Kidney (tissue), 14 donors: ENCODE data around the gene ZNF222. TPM values are rescaled to one million over a fixed set of nuclear protein-coding genes. Genes with fewer than 3 reads are reported as not detected.

Experiments used
- DNase-seq, 5 donors: peaks; one replicate each; pipeline ENCODE4 v3.0.0-alpha.2; 2013 to 2020
- FAIRE-seq: peaks from 2 replicates; lab custom pipeline; 2012; peaks lifted over from hg19 to GRCh38; lab: Jason Lieb, UNC
- H3K27ac ChIP-seq, 2 donors: one replicate each; pipeline ENCODE4 v1.7.0; 2013; ENCODE audit warnings: low read depth in 2 of 2, low read length in 2 of 2, inconsistent platforms in 1 of 2
- H3K27me3 ChIP-seq: one replicate; pipeline ENCODE4 v1.7.1; 2013; ENCODE audit warnings: low read length, inconsistent platforms; ENCODE audit not compliant: control insufficient read depth, insufficient read depth
- H3K36me3 ChIP-seq, 3 donors: one replicate each; pipeline versions ENCODE4 v1.7.0 to v1.7.1; 2013; ENCODE audit warnings: low read length in 3 of 3, control low read depth in 1 of 3, inconsistent platforms in 1 of 3; ENCODE audit not compliant: insufficient read depth in 3 of 3, control insufficient read depth in 2 of 3
- H3K4me1 ChIP-seq, 3 donors: one replicate each; pipeline versions ENCODE4 v1.7.0 to v1.7.1; 2013; ENCODE audit warnings: low read length in 3 of 3, inconsistent platforms in 1 of 3, low read depth in 1 of 3; ENCODE audit not compliant: control insufficient read depth in 2 of 3, insufficient read depth in 2 of 3
- H3K4me3 ChIP-seq, 3 donors: one replicate each; pipeline versions ENCODE4 v1.7.0 to v1.8.1; 2013; ENCODE audit warnings: low read length in 3 of 3, control low read depth in 1 of 3, inconsistent platforms in 1 of 3
- H3K9ac ChIP-seq, 3 donors: one replicate each; pipeline versions ENCODE4 v1.7.0 to v1.7.1; 2013; ENCODE audit warnings: low read length in 3 of 3, control low read depth in 1 of 3, inconsistent platforms in 1 of 3
- H3K9me3 ChIP-seq, 3 donors: one replicate each; pipeline versions ENCODE4 v1.7.0 to v1.7.1; 2013; ENCODE audit warnings: low read length in 3 of 3, control low read depth in 1 of 3, inconsistent platforms in 1 of 3; ENCODE audit not compliant: control insufficient read depth in 2 of 3, insufficient read depth in 1 of 3
- CTCF ChIP-seq: IDR thresholded peaks from 3 replicates; pipeline ENCODE4 v1.5.1; 2012; ENCODE audit warnings: mild to moderate bottlenecking, moderate library complexity, borderline replicate concordance; ENCODE audit not compliant: insufficient read depth; ENCODE audit errors: extremely low read depth
- intact Hi-C: fragments of 100-400 bp; cut with DNase I; formaldehyde crosslinking; loops from one replicate; pipeline ENCODE4 v1.11.1; 2022
- polyA plus RNA-seq: library from polyadenylated mRNA; stranded (reverse); fragments of 350-450 nt; fragmentation: Illumina TruSeq; extraction: RNeasy Lipid Tissue Mini Kit (QIAGEN cat#74804); gene quantifications from one replicate; pipeline ENCODE4 v1.2.3, GENCODE V29; 2014; ENCODE audit warnings: low read depth, low replicate concordance; ENCODE audit not compliant: insufficient read depth
- total RNA-seq: library from RNA; stranded (reverse); fragmentation: NEBNext Ultra II Directional; extraction: Animal tissue kit (Norgen Biotek cat#: 25700); gene quantifications from one replicate; pipeline ENCODE4 v1.2.1, GENCODE V29; 2021
- donor health status: control.
- donor health status: control.
- donor health status: control.
- donor health status: control.
- donor health status: control.
- donor health status: DM: yes; HTN: yes; CAD: no.
- donor health status: Normal renal cell carcinoma (clear cell type).

ZNF222 gene
- total and polyA plus RNA-seq, 2 donors from 2014 or later = 3.9 to 4.5 TPM

- TF ChIP-seq CTCF = no peak
- Histone ChIP-seq H3K4me3 (no peak overlapping the region), H3K9me3 (peaks cover 13 to 43% (median 18%) of the 10 kb centered on the region in 3 donors), H3K36me3 (peaks cover 28 to 39% (median 34%) of the 10 kb centered on the region in 3 donors), H3K9ac (no peak overlapping the region), H3K27ac (no peak overlapping the region), H3K4me1 (peaks cover 4 to 11% (median 7%) of the 10 kb centered on the region in 3 donors), H3K27me3 (no peaks in the 10 kb centered on the region)
- no peak for FAIRE-seq
- intact Hi-C loops = no loop called here
- no peak for DNase-seq
Observed at GRCh38 chr19:44005973-44006372, 19.2 kb upstream of the ZNF222 start.

DNA sequence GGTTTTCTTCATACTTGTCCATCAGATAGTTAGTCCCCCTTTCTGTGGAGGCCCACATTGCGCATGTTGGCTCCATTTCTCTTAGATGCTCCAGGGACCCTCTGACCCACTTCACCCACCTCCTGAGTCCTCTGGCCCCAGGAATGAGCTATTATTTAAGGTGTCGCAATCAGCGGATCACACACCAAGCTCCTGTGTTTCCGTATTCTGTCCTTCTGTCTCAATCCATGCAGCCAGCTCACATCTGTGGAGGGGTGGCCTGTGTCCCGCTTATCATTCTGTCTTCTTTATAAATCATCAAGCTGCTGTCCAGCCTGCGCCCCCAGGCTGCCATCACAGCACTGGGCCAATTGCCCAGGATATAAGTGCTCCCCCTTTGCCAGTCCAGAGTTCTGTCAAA lies 17.7 kb upstream of the ZNF222 start:
- Histone ChIP-seq H3K9me3 (peaks cover 18 to 54% (median 24%) of the 10 kb centered on the region in 3 donors), H3K36me3 (peaks cover 35 to 52% (median 39%) of the 10 kb centered on the region in 3 donors), H3K4me3 (no peak overlapping the region), H3K4me1 (peaks cover 4 to 8% (median 7%) of the 10 kb centered on the region in 3 donors), H3K27ac (no peak overlapping the region), H3K27me3 (no peaks in the 10 kb centered on the region), H3K9ac (no peak overlapping the region)
- DNase-seq (no peak), FAIRE-seq (no peak)
- TF ChIP-seq CTCF = no peak
- intact Hi-C loops = no loop called here

DNA sequence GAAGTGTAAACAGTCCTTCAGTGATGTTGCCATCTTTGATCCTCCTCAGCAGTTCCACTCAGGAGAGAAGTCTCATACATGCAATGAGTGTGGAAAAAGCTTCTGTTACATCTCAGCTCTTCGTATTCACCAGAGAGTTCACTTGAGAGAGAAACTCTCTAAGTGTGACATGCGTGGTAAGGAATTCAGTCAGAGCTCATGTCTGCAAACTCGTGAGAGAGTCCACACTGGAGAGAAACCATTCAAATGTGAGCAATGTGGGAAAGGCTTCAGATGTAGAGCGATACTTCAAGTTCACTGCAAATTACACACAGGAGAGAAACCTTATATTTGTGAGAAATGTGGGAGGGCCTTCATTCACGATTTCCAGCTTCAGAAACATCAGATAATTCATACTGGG lies 14.7 kb upstream of the ZNF222 start:
- FAIRE-seq = no peak
- H3K9me3 ChIP-seq = peaks cover 19 to 68% (median 29%) of the 10 kb centered on the region in 3 donors

More for the DNA sequence above, 14.7 kb upstream of the ZNF222 start:
- no peak overlapping the region for H3K9ac ChIP-seq
- DNase-seq = no peak
- intact Hi-C loops = no loop called here
- H3K27ac ChIP-seq = no peak overlapping the region
- no peak for TF ChIP-seq CTCF
- peaks cover 36 to 52% (median 39%) of the 10 kb centered on the region in 3 donors for H3K36me3 ChIP-seq
- no peaks in the 10 kb centered on the region for H3K27me3 ChIP-seq
- no peaks in the 10 kb centered on the region for H3K4me1 ChIP-seq
- peak overlapping the region; percentile 1 to 18 (median 6) for H3K4me3 ChIP-seq
